ENCODE measurements around the gene KRCC1.

KRCC1 gene

DNA sequence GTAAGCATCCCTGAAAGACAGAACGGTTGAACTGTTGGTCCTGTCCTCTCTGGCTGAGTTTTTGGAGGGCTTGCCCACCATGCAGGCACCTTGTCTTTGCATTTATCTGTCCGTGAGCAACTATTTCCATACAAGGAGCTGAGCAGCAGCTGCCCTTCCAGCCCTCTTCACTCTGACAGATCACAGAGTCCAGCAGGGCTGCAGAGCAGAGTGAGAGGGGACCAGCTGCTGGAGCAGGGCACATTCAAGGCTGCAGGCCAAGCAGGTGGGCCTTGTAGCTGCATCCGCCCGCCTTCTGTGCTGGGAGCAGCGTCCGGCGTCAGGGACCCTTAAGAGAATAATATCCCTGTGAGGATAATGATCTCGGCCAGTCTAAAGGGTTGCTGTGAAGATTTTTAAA, 21.5 kb upstream of the KRCC1 start:
- in situ Hi-C loops (cut with MboI; ENCODE audit: low sequenced_read_pairs), result no loop called here

DNA sequence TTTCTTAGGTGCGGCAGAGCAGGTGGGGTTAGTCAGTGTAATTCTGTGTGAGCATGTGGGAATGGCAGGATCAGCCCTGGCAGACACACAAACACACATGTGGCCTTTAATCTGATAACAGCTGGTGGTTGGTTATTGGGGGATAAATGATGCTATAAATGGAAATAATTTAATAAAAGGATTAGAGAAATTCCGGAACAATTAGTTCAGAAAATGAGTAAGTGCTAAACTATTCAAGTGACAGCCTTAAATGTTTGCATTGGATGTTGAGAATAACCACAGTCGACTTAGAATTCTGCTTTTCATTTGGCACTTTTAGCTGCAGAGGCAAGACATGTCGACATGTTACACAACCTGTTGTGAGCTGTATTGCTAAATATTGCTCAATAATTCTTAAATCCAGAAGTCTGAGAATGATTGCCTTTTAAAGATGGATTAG, 19.3 kb upstream of the KRCC1 start:
- in situ Hi-C loops (cut with MboI; ENCODE audit: low sequenced_read_pairs), result no loop called here

DNA sequence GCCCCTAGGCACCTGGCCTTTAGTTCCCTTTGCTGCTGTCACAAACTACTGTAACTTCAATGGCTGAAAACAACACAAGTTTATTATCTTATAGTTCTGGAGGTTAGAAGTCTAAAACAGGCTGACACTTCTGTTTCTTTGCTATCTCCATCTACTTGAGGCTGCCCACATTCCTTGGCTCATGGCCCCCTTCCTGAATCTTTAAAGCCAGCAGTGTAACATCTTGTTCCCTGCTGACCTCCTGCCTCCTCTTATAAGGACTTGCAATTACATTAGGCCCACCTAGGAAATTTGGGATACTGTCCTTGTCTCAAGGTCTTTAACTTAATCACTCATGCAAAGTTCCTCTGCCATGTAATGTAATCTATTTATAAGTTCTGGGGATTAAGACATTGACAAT, 18.6 kb upstream of the KRCC1 start:
- in situ Hi-C loops (cut with MboI; ENCODE audit: low sequenced_read_pairs), result no loop called here

DNA sequence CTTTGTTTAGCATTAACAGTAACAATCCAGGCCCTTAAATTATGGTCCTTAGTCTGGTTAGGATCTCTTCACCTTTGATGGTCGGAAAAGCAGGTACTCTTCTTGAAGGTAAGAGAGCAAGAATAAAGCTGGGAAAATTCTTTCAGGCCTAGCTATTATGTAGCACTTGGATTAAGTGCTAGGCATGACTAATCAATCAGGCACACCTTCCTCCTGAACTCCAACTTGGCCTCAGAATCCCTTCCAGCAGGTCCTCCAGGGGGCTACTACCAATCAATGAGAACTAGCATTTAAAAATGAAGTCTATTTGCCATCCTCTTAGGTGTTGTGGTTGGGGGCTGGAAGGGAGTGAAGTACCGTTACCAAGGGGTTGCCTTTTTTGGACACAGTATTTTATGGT, 15.8 kb upstream of the KRCC1 start:
- in situ Hi-C loops (cut with MboI; ENCODE audit: low sequenced_read_pairs), result no loop called here

GRCh38 chr2:88070055-88070454, 14.5 kb upstream of the KRCC1 start:
- in situ Hi-C loops (cut with MboI; ENCODE audit: low sequenced_read_pairs), result no loop called here

GRCh38 chr2:88069117-88069516, 13.5 kb upstream of the KRCC1 start:
- in situ Hi-C loops (cut with MboI; ENCODE audit: low sequenced_read_pairs), result no loop called here

DNA sequence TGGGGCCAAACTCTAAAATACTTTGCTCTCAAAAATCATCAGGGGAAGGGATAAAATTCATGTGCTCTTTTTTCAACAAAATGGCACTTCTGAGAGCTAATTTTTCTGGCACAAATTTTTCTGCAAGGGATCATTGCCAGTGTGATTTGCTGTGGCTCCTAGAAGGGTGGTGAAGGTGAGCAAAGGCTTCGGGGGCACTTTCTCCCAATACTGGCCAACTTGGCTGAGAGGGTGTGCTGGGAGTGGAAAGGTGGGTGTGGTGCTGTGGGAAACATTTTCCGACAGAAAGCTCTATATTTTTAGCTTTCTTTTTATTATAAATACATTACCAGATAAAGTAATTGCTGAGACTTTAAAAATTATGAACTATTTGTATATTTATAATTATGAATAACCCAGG, 12.5 kb upstream of the KRCC1 start:
- in situ Hi-C loops (cut with MboI; ENCODE audit: low sequenced_read_pairs), result no loop called here

GRCh38 chr2:88067598-88067997, 12.0 kb upstream of the KRCC1 start, which contains the start of gene SMYD1:
Gene SMYD1, plus strand, starts transcription at chr2:88067825. Its CDS starts 40 bp downstream, at chr2:88067865.
- in situ Hi-C loops (cut with MboI; ENCODE audit: low sequenced_read_pairs), result no loop called here

DNA sequence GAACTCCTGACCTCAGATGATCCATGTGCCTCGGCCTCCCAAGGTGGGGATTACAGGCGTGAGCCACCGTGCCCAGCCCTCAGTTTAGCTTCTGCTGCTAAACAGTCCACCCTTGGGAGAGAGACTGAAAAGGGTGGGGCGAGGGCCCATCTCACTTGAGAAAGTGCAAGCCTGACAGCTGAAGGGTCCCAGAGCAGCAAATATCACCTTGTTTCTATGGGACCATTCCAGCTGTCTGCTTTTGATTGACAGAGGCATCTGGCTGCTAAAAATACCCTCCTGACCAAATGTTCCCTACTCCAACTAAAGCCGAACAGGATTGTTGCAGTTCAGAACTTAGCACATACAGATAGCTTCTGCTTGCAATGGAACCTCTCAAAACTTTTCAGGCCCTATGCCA, 11.6 kb upstream of the KRCC1 start:
- in situ Hi-C loops (cut with MboI; ENCODE audit: low sequenced_read_pairs), result no loop called here

DNA sequence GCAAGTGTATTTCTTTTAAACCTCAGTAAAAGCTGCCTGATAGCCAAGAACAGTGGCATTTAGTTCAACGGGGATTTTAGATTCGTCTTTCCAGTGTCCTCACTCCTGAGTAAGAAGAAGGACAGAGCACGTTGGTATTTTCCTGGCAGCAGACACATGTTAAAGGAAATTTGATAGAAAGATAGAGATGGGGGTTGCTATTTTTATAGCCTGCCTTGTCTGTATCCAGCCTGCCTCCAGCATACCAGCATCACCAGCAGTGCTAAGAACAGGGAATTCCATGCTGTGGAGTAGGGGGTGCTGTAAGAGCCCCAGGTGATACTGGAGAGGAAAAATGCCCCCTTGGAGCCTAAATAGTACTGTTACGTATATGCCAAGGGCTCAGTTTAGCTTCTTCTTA, 11.0 kb upstream of the KRCC1 start:
- in situ Hi-C loops (cut with MboI; ENCODE audit: low sequenced_read_pairs), result no loop called here

GRCh38 chr2:88061295-88061694, 5.7 kb upstream of the KRCC1 start:
- in situ Hi-C loops (cut with MboI; ENCODE audit: low sequenced_read_pairs), result no loop called here

GRCh38 chr2:88060907-88061275, 5.3 kb upstream of the KRCC1 start:
- in situ Hi-C loops (cut with MboI; ENCODE audit: low sequenced_read_pairs), result no loop called here

DNA sequence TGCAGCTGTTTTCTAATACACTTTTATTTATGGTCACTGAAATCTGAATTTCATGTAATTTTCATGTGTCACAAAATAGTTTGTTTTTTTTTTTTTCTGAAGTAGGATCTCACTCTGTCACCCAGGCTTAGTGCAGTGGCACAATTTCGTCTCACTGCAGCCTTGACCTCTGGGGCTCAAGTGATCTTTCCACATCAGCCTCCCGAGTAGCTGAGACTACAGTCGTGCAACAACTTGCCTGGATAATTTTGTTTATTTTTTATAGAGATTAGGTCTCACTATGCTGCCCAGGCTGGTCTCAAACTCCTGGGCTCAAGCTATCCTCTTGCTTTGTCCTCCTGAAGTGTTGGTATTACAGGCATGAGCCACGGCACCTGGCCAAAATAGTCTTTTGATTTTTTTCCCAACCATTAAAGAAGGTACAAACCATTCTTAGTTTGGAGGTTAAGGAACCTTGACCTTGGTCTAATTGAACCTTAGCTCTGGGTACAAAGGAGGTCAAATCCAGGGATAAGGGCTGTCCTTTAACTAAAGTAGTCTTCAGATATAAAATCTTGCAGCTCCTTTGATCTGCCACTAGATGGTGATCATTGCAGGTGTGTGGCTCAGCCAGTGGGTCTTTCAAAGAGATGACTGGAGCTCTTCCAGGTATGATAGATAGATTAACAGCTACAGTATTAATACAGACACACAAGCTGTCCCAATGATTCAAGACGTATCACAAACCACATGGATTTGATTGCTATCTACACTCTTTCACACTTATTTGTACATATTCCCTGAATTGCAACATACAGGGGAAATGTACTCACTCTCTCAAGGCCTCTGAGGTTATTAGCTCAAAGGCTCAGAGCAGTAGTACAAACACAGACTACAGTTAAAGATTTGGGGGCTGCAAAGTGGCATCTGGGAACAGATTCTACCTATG, 4.7 kb upstream of the KRCC1 start:
- in situ Hi-C loops (cut with MboI; ENCODE audit: low sequenced_read_pairs), result no loop called here

- in situ Hi-C loops (cut with MboI; ENCODE audit: low sequenced_read_pairs), result no loop called here
Measured at GRCh38 chr2:88058191-88058590, 2.6 kb upstream of the KRCC1 start.

GRCh38 chr2:88057437-88057844, 1.9 kb upstream of the KRCC1 start:
- in situ Hi-C loops (cut with MboI; ENCODE audit: low sequenced_read_pairs), result no loop called here

DNA sequence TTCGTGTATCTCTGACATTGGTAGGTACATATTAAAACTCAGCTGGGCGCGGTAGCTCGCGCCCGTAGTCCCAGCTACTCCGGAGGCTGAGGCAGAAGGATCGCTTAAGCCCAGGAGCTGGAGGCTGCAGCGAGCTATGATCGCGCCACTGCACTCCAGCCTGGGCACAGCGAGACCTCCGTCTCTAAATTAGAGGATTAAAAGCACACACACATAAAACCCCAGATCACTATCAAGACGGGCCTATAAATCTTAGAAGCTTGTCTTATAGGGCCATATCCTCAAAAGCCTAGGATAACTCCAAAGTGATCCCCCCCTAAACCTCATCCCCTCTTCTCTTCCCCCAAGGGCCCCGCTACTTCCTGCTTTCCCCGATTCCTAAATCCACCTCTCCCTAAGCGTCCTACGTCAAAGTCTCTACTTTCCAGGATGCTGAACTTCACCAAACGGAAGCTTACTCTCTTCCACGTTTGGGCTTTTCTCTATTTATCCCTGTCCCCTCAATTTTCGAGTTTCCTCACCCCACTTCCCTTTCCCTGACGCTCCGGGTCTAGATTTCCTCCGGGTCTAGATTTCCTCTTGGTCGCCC, 707 bp downstream of the KRCC1 start:
- in situ Hi-C loops (cut with MboI; ENCODE audit: low sequenced_read_pairs), result no loop called here

- in situ Hi-C loops (cut with MboI; ENCODE audit: low sequenced_read_pairs), result no loop called here
Measured at GRCh38 chr2:88053934-88054781, 1.4 kb downstream of the KRCC1 start.

- in situ Hi-C loops (cut with MboI; ENCODE audit: low sequenced_read_pairs), result no loop called here
Measured at GRCh38 chr2:88053296-88053695, 2.3 kb downstream of the KRCC1 start.

DNA sequence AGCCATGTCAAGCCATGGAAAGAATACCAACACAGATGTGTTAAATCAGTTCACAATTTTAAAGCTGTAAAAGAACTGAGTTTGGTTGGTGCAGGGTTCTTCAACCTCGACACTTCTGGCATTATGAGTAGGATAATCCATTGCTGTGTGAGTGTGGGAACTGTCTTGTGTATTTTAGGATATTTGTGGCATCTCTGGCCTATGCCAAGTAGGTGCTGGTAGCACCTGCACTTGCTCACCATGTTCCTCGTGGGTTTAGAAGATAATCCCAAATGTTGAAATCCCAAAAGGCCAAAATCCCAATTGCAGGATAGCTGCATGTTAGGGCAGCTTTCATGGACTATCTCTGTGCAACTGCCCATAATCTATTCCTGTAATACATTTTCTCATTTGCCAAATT, 3.8 kb downstream of the KRCC1 start:
- in situ Hi-C loops (cut with MboI; ENCODE audit: low sequenced_read_pairs), result no loop called here

DNA sequence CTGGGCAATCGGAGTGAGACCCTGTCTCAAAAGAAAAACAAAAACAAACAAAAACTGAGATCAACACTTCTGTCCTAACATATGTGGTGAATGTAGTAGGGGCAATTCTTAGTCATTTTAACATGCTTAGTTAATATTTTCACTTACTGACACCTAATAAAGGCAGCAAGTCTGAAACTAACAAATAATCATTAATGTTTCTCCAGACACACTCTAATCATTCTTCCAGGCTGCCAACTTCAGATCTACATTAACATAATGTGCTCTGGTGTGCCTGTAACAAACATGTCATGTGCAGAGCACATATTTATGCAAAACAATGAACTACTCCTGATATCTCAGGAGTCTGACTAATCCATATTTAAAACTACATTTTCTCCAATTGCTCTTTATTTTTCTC, 6.0 kb downstream of the KRCC1 start:
- in situ Hi-C loops (cut with MboI; ENCODE audit: low sequenced_read_pairs), result no loop called here

DNA sequence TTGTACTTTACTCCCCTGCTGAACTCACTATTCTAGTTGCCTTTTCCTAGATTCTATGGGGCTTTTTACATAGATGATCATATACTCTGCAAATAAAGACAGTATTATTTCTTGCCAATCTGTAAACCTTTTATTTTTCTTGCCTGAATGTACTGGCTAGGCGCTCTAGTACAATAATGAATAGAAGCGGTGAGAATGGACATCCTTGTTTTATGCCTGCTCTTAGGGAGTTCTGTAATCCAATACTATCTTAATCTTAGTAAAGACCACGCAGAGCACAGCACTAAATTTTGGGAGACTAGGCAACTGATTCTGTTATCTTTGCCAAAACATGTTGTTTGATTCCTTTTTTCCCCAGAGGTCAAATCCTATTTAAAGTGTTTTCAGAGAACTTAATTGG, 7.0 kb downstream of the KRCC1 start:
- in situ Hi-C loops (cut with MboI; ENCODE audit: low sequenced_read_pairs), result no loop called here
